Cardiac muscle cell (in vitro differentiated cells and primary cell): ENCODE results near the gene ETNK2. TPM values are rescaled to one million over a fixed set of nuclear protein-coding genes. Genes with fewer than 3 reads are reported as not detected.

Experiments used
- DNase-seq, 2 donors: peaks; one replicate each; pipeline versions ENCODE4 v3.0.0 to v3.0.0-alpha.2; 2010 to 2017; ENCODE audit warnings: low read depth in 1 of 2, low spot score in 1 of 2
- H3K27ac ChIP-seq: fragments of 200-600 bp; sonication (generic); 2 replicates; pipeline ENCODE4 v1.5.1; 2016
- H3K27me3 ChIP-seq: fragments of 200-600 bp; sonication (generic); 2 replicates; pipeline ENCODE4 v1.6.0; 2016; ENCODE audit warnings: control low read depth
- H3K36me3 ChIP-seq: fragments of 200-600 bp; sonication (generic); 2 replicates; pipeline ENCODE4 v1.5.1; 2016; ENCODE audit warnings: control low read depth
- H3K4me1 ChIP-seq: fragments of 200-600 bp; sonication (generic); 2 replicates; pipeline ENCODE4 v1.8.1; 2017; ENCODE audit warnings: low read depth, mild to moderate bottlenecking, mixed run types
- H3K4me3 ChIP-seq: fragments of 200-600 bp; sonication (generic); 2 replicates; pipeline ENCODE4 v1.5.1; 2016; ENCODE audit warnings: mild to moderate bottlenecking
- H3K9me3 ChIP-seq: fragments of 200-600 bp; sonication (generic); 2 replicates; pipeline ENCODE4 v1.5.1; 2017; ENCODE audit warnings: low read depth, mild to moderate bottlenecking, control low read depth
- polyA plus RNA-seq: library from polyadenylated mRNA; unstranded; fragments of >200 nt; fragmentation: Nextera tagmentation; extraction: Ambion mirVana; gene quantifications from 2 replicates; pipeline ENCODE4 v1.2.1, GENCODE V29; 2016
- total RNA-seq: library from RNA; depleted of rRNA; stranded (reverse); fragments of >200 nt; gene quantifications from 2 replicates; pipeline ENCODE4 v1.2.3, GENCODE V29; 2016
- TF ChIP-seq, protein P1 (sequence below): IDR thresholded peaks from 2 replicates; pipeline ENCODE4 v1.5.1; 2012; ENCODE audit warnings: low read depth, mild to moderate bottlenecking, low read length

ETNK2 gene
- total and polyA plus RNA-seq, 2 experiments from 2014 or later = 24.7 to 29.9 TPM

DNA sequence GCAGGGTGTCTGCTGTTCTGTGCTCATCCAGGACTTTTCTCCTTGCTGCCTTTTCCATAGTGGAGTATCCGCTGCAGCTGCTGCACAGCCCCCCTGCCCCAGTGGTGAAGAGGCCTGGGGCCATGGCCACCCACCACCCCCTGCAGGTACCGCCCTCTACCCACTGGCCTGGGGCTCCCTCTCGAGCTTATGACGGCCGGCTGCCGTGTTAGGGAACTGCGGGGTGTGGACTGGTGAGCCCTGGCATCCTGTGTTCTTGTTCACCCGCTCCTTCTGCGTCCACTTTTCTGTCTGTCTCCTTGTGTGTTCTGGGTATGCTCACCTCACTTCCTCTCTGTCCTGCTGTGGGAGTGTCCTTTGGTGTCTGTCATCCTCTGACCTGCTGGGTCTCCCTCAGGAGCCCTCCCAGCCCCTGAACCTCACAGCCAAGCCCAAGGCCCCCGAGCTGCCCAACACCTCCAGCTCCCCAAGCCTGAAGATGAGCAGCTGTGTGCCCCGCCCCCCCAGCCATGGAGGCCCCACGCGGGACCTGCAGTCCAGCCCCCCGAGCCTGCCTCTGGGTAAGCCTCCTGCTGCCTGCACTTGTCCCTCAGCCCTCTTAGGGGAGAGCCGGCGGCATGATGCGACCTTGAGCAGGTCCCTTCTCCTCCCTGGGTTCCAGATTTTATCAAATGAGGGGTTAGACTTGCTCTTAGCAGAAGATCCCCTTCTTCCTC is 29.8 kb downstream of the ETNK2 start:
- H3K4me1 ChIP-seq = peaks cover 6% of the 10 kb centered on the region
- no peaks in the 10 kb centered on the region for H3K27me3 ChIP-seq
- H3K9me3 ChIP-seq = no peaks in the 10 kb centered on the region
- TF ChIP-seq, protein P1, sequence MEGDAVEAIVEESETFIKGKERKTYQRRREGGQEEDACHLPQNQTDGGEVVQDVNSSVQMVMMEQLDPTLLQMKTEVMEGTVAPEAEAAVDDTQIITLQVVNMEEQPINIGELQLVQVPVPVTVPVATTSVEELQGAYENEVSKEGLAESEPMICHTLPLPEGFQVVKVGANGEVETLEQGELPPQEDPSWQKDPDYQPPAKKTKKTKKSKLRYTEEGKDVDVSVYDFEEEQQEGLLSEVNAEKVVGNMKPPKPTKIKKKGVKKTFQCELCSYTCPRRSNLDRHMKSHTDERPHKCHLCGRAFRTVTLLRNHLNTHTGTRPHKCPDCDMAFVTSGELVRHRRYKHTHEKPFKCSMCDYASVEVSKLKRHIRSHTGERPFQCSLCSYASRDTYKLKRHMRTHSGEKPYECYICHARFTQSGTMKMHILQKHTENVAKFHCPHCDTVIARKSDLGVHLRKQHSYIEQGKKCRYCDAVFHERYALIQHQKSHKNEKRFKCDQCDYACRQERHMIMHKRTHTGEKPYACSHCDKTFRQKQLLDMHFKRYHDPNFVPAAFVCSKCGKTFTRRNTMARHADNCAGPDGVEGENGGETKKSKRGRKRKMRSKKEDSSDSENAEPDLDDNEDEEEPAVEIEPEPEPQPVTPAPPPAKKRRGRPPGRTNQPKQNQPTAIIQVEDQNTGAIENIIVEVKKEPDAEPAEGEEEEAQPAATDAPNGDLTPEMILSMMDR = no peak
- no peak overlapping the region for H3K27ac ChIP-seq
- H3K4me3 ChIP-seq = no peak overlapping the region
- H3K36me3 ChIP-seq = peaks cover 17% of the 10 kb centered on the region
- DNase-seq = no peak

DNA sequence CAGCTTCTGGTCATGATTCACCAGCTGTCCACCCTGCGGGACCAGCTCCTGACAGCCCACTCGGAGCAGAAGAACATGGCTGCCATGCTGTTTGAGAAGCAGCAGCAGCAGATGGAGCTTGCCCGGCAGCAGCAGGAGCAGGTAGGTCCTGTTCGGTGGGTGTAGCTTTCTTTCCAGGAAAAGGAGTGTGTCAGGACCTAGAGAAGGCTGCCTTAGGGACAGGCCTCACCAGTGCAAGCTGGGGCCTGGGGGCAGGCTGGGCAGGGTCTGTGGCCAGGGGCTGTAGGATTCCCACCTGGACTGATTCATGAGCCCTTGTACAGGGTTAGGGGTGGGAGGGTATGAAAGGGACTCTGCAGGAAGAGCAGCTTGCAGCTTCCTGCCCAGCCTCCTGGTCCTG is 35.3 kb downstream of the ETNK2 start:
- H3K27me3 ChIP-seq = no peaks in the 10 kb centered on the region
- no peaks in the 10 kb centered on the region for H3K9me3 ChIP-seq
- no peak for DNase-seq
- H3K4me3 ChIP-seq = no peak overlapping the region
- H3K36me3 ChIP-seq = peaks cover 12% of the 10 kb centered on the region
- no peak overlapping the region for H3K27ac ChIP-seq
- TF ChIP-seq, protein P1 = no peak
- no peaks in the 10 kb centered on the region for H3K4me1 ChIP-seq

DNA sequence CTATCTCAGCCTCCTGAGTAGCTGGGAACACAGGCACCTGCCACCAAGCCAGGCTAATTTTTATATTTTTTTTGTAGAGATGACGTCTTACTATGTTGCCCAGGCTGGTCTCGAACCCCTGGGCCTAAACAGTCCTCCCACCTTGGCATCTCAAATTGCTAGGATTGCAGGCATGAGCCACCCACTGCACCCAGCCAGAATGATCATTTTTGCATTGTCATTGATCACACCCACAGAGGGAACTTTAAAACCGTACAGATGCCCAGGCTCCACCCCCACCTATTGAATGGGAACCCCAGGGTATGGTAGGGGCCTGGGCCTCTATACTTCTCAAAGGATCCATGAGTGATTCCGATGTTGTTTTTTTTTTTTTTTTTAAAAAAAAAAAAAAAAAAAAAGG is 36.7 kb downstream of the ETNK2 start:
- Histone ChIP-seq H3K9me3 (no peaks in the 10 kb centered on the region), H3K27ac (no peak overlapping the region), H3K36me3 (peaks cover 9% of the 10 kb centered on the region), H3K4me1 (no peaks in the 10 kb centered on the region), H3K4me3 (no peak overlapping the region), H3K27me3 (no peaks in the 10 kb centered on the region)
- no peak for DNase-seq
- TF ChIP-seq, protein P1 = no peak

DNA sequence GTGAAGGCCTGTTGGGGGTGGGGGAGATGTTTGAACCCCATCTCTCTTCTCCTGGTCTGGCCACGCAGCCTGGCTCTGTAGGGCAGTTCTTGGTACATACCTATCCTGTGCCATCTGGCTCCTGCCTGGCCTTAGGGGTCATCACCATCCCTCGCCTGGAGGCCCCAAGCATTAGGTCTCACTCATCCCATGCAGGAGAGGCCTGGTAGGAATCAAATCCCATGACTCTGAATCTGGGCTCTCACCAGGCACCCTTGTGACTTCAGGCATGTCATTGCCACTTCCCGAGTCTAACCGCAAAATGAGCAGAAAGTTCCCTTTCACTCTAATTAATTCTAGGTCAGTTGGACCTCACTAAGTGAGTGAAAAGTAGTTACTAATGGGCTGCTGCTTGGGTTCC is 37.2 kb downstream of the ETNK2 start:
- no peak overlapping the region for H3K27ac ChIP-seq
- H3K27me3 ChIP-seq = no peaks in the 10 kb centered on the region
- TF ChIP-seq, protein P1 = no peak

DNA sequence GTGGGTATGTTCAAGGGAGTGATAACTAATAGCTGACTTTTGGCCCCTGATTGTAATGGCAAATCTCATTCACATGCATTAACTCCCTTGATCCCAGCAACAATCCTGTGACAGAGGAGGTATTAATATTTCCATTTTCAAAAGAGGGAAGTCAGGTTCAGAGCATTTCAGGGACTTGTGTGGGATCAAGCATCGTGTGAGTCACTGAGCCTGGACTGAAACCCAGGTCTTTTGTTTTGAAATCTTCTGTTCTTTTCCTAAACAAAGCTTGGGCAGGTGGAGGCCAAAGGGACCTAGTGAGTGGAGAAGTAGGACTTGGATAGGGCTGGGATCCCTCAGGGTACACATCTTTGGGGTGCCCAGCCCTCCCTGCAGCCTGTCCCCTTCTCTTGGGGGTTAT is 37.9 kb downstream of the ETNK2 start:
- TF ChIP-seq, protein P1 = no peak
- no peak overlapping the region for H3K27ac ChIP-seq
- H3K9me3 ChIP-seq = no peaks in the 10 kb centered on the region
- peaks cover 4% of the 10 kb centered on the region for H3K36me3 ChIP-seq
- DNase-seq = no peak
- no peak overlapping the region for H3K4me3 ChIP-seq
- H3K27me3 ChIP-seq = no peaks in the 10 kb centered on the region
- H3K4me1 ChIP-seq = no peaks in the 10 kb centered on the region

More for the DNA sequence above, 37.2 kb downstream of the ETNK2 start:
- Histone ChIP-seq H3K9me3 (no peaks in the 10 kb centered on the region), H3K4me1 (no peaks in the 10 kb centered on the region), H3K4me3 (no peak overlapping the region), H3K36me3 (peaks cover 6% of the 10 kb centered on the region)
- no peak for DNase-seq
